ENCODE measurements around the gene SLC6A2. TPM values are rescaled to one million over a fixed set of nuclear protein-coding genes. Genes with fewer than 3 reads are reported as not detected.

SLC6A2 gene
- total and polyA plus RNA-seq, 2 experiments from 2014 or later: 1.3 to 3.4 TPM

DNA sequence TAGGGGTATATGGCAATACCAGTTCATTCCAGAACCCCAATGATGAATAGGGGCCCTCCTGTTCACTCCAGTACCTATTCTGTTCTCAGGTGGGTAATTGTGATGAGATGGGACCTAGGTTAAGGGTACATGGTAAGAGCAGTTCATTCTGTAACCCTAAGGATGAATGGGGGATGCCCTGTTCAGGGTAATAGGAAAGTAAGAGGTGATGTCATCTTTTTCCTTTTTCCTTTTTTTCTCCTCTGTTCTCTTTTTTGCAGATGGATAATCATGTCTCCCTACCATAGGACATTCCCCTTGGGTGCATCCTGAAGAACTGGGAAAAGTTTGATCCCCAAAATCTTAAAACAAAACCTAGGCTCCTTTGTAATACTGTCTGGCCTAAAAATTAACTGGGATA, 25.0 kb upstream of the SLC6A2 start:
- Histone ChIP-seq H3K4me3 (no peak overlapping the region), H3K27me3 (peaks cover 9% of the 10 kb centered on the region), H3K27ac (no peak overlapping the region), H3K9me3 (ENCODE audit: low read depth) (no peaks in the 10 kb centered on the region), H3K4me1 (ENCODE audit: low read depth) (no peaks in the 10 kb centered on the region), H3K36me3 (no peaks in the 10 kb centered on the region)
- TF ChIP-seq, protein P1, sequence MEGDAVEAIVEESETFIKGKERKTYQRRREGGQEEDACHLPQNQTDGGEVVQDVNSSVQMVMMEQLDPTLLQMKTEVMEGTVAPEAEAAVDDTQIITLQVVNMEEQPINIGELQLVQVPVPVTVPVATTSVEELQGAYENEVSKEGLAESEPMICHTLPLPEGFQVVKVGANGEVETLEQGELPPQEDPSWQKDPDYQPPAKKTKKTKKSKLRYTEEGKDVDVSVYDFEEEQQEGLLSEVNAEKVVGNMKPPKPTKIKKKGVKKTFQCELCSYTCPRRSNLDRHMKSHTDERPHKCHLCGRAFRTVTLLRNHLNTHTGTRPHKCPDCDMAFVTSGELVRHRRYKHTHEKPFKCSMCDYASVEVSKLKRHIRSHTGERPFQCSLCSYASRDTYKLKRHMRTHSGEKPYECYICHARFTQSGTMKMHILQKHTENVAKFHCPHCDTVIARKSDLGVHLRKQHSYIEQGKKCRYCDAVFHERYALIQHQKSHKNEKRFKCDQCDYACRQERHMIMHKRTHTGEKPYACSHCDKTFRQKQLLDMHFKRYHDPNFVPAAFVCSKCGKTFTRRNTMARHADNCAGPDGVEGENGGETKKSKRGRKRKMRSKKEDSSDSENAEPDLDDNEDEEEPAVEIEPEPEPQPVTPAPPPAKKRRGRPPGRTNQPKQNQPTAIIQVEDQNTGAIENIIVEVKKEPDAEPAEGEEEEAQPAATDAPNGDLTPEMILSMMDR (IDR thresholded peaks at IDR 0.05; ENCODE audit: low read depth, low read length): no peak
- DNase-seq (ENCODE audit: low read depth in 1 of 2, low spot score in 1 of 2): no peak

DNA sequence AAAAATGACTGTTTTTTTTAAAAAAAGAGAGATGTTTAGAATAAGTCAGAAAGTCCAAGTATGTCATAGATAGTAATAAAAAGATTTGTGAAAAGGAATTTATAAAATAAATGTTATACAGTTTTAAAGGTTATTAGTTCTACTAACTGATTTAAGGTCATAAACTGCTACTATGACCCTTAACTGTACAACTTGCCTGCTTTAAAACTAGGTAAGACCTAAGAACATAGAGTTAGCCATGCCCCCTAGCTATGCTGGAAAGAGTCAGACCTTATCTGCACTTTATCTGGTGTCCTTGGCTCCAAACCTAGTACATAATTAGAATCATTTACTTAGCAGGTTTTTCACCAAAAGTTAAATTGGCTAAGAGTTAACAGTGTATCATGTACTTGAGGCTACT, 23.5 kb upstream of the SLC6A2 start:
- DNase-seq (ENCODE audit: low read depth in 1 of 2, low spot score in 1 of 2): no peak
- peaks cover 1% of the 10 kb centered on the region for H3K4me1 ChIP-seq (ENCODE audit: low read depth)
- no peak overlapping the region for H3K4me3 ChIP-seq
- H3K27me3 ChIP-seq: no peaks in the 10 kb centered on the region
- H3K9me3 ChIP-seq (ENCODE audit: low read depth): no peaks in the 10 kb centered on the region
- no peak overlapping the region for H3K27ac ChIP-seq
- no peaks in the 10 kb centered on the region for H3K36me3 ChIP-seq
- TF ChIP-seq, protein P1 (IDR thresholded peaks at IDR 0.05; ENCODE audit: low read depth, low read length): no peak

DNA sequence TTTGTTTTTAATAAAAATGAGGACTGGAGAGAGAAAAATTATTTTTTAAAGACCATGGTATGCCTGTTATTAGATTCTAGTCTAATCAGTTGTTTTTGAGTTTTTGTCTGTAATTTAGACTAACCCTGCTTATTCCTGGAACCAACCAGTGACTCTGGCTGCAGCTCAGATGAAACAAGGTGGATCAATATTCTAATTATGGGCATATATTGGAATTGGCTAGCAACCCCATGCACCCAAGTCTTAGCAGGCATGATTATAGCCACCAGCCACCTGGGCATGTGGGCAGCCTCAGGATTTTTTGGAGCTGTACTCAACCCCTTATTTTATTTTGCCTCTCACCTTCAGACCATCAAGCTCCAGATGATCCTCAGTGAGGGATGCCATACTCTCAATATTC, 21.6 kb upstream of the SLC6A2 start:
- Histone ChIP-seq H3K36me3 (no peaks in the 10 kb centered on the region), H3K4me3 (no peak overlapping the region), H3K4me1 (ENCODE audit: low read depth) (peaks cover 5% of the 10 kb centered on the region), H3K9me3 (ENCODE audit: low read depth) (no peaks in the 10 kb centered on the region), H3K27ac (no peak overlapping the region), H3K27me3 (peaks cover 7% of the 10 kb centered on the region)
- TF ChIP-seq, protein P1 (IDR thresholded peaks at IDR 0.05; ENCODE audit: low read depth, low read length): no peak
- DNase-seq (ENCODE audit: low read depth in 1 of 2, low spot score in 1 of 2): no peak

- Histone ChIP-seq H3K27me3 (peaks cover 26% of the 10 kb centered on the region), H3K27ac (no peak overlapping the region), H3K9me3 (ENCODE audit: low read depth) (no peaks in the 10 kb centered on the region), H3K4me3 (no peak overlapping the region), H3K4me1 (ENCODE audit: low read depth) (peaks cover 5% of the 10 kb centered on the region), H3K36me3 (no peaks in the 10 kb centered on the region)
- no peak for DNase-seq (ENCODE audit: low read depth in 1 of 2, low spot score in 1 of 2)
- TF ChIP-seq, protein P1 (IDR thresholded peaks at IDR 0.05; ENCODE audit: low read depth, low read length): no peak
Observed at GRCh38 chr16:55638256-55638655, 17.5 kb upstream of the SLC6A2 start.

DNA sequence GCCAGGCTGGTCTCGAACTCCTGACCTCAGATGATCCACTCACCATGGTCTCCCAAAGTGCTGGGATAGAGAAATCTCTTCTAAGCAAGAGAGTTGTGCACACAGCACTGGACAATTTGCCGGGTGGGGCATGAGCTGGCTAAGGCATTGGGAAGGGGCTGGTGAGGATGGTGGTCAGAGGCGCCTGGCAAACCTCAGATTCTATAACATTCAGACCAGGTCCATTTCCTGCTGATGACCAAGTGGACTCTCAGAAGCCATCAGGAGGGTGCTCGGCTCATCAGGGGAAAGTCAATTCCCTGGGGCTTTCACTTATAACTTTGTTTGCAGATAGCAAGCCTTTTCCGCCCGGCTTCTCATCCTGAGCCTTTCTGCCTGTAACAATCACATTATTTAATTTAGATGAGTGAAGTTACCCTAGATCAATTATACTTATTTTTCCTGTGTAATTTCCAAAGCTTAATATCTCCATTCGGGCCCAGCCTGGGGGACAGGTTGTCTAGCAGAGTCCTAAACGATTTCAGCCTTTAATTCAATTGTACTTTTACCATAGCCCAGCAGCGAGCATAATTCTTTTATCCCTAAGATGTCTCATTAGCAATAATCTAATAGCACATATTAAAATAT, 15.0 kb upstream of the SLC6A2 start:
- Histone ChIP-seq H3K4me3 (no peak overlapping the region), H3K9me3 (ENCODE audit: low read depth) (no peaks in the 10 kb centered on the region), H3K36me3 (no peaks in the 10 kb centered on the region), H3K4me1 (ENCODE audit: low read depth) (peaks cover 5% of the 10 kb centered on the region), H3K27ac (no peak overlapping the region), H3K27me3 (peaks cover 37% of the 10 kb centered on the region)
- DNase-seq (ENCODE audit: low read depth in 1 of 2, low spot score in 1 of 2): no peak
- TF ChIP-seq, protein P1 (IDR thresholded peaks at IDR 0.05; ENCODE audit: low read depth, low read length): no peak

Measured in cardiac muscle cell (in vitro differentiated cells and primary cell).